Neuronal stem cell (in vitro differentiated cells): ENCODE measurements around the gene SLC12A6.

ENCODE experiments used
- DNase-seq: peaks from one replicate; pipeline ENCODE4 v3.0.0-alpha.2; 2013; ENCODE audit warnings: low spot score
- H2AFZ ChIP-seq: one replicate; pipeline ENCODE4 v1.6.1; 2013; ENCODE audit warnings: mild to moderate bottlenecking, low read length, inconsistent platforms
- H2AK5ac ChIP-seq: 2 replicates; pipeline ENCODE4 v1.6.1; 2013; ENCODE audit warnings: low read depth, mild to moderate bottlenecking, inconsistent platforms, low read length, moderate library complexity, mixed read lengths
- H2BK120ac ChIP-seq: 2 replicates; pipeline ENCODE4 v1.6.1; 2013; ENCODE audit warnings: low read depth, mild to moderate bottlenecking, inconsistent platforms, low read length, moderate library complexity, mixed read lengths
- H2BK12ac ChIP-seq: one replicate; pipeline ENCODE4 v1.6.1; 2013; ENCODE audit warnings: low read length, inconsistent platforms
- H2BK15ac ChIP-seq: 2 replicates; pipeline ENCODE4 v1.6.1; 2013; ENCODE audit warnings: mild to moderate bottlenecking, low read length, inconsistent platforms, mixed read lengths
- H2BK5ac ChIP-seq: one replicate; pipeline ENCODE4 v1.6.1; 2013; ENCODE audit warnings: inconsistent platforms, mild to moderate bottlenecking, low read length, moderate library complexity
- H3K14ac ChIP-seq: one replicate; pipeline ENCODE4 v1.6.1; 2013; ENCODE audit warnings: low read length, inconsistent platforms
- H3K18ac ChIP-seq: 2 replicates; pipeline ENCODE4 v1.6.1; 2013; ENCODE audit warnings: low read length, inconsistent platforms
- H3K23ac ChIP-seq: 2 replicates; pipeline ENCODE4 v1.6.1; 2013; ENCODE audit warnings: low read depth, mild to moderate bottlenecking, mixed read lengths, low read length, inconsistent platforms; ENCODE audit not compliant: poor library complexity
- H3K27ac ChIP-seq: replicated peaks from 3 replicates; pipeline ENCODE4 v1.5.1; 2013; ENCODE audit warnings: low read length, inconsistent platforms
- H3K27me3 ChIP-seq, 3 experiments: 2 replicates each; pipeline ENCODE4 v1.6.1; 2013; ENCODE audit warnings: low read length in 3 of 3, mild to moderate bottlenecking in 2 of 3, inconsistent platforms in 1 of 3, low read depth in 1 of 3, mixed read lengths in 1 of 3, moderate library complexity in 1 of 3; ENCODE audit not compliant: control insufficient read depth in 3 of 3, insufficient read depth in 3 of 3
- H3K36me3 ChIP-seq, 2 donors: replicated peaks in 1 of 2; 2 replicates each; pipeline ENCODE4 v1.6.1; 2013; ENCODE audit warnings: low read length in 2 of 2; ENCODE audit not compliant: control insufficient read depth in 2 of 2, insufficient read depth in 2 of 2
- H3K4ac ChIP-seq: 2 replicates; pipeline ENCODE4 v1.6.1; 2013; ENCODE audit warnings: inconsistent platforms, mild to moderate bottlenecking, low read length, moderate library complexity
- H3K4me1 ChIP-seq, 2 donors: 1 replicate in 1 of 2; 2 replicates in 1 of 2; pipeline ENCODE4 v1.6.1; 2013; ENCODE audit warnings: low read length in 2 of 2, low read depth in 1 of 2; ENCODE audit not compliant: control insufficient read depth in 2 of 2, insufficient read depth in 1 of 2
- H3K4me2 ChIP-seq: one replicate; pipeline ENCODE4 v1.6.1; 2013; ENCODE audit warnings: mild to moderate bottlenecking, low read length, inconsistent platforms; ENCODE audit not compliant: insufficient read depth, poor library complexity, severe bottlenecking
- H3K4me3 ChIP-seq, 2 donors: 2 replicates each; pipeline ENCODE4 v1.5.1; 2013; ENCODE audit warnings: low read length in 2 of 2, mild to moderate bottlenecking in 2 of 2, inconsistent platforms in 1 of 2, moderate library complexity in 1 of 2
- H3K79me1 ChIP-seq: one replicate; pipeline ENCODE4 v1.6.1; 2013; ENCODE audit warnings: low read depth, mild to moderate bottlenecking, inconsistent platforms, low read length, moderate library complexity
- H3K9ac ChIP-seq: one replicate; pipeline ENCODE4 v1.6.1; 2013; ENCODE audit warnings: mild to moderate bottlenecking, low read depth, low read length, inconsistent platforms; ENCODE audit not compliant: poor library complexity
- H3K9me3 ChIP-seq, 2 donors: replicated peaks in 1 of 2; 2 replicates each; pipeline versions ENCODE3 to v1.6.1; 2013; ENCODE audit warnings: low read length in 2 of 2, mild to moderate bottlenecking in 2 of 2, inconsistent platforms in 1 of 2, low read depth in 1 of 2, mixed read lengths in 1 of 2, moderate library complexity in 1 of 2; ENCODE audit not compliant: control insufficient read depth in 2 of 2, insufficient read depth in 1 of 2
- H4K8ac ChIP-seq: one replicate; pipeline ENCODE4 v1.6.1; 2013; ENCODE audit warnings: low read depth, mild to moderate bottlenecking, inconsistent platforms, low read length, moderate library complexity
- H4K91ac ChIP-seq: one replicate; pipeline ENCODE4 v1.6.1; 2013; ENCODE audit warnings: low read length, low read depth, mild to moderate bottlenecking, inconsistent platforms; ENCODE audit not compliant: poor library complexity
- WGBS, 2 donors: extraction: QIAGEN DNeasy Blood & Tissue Kit; methylation state at CpG; one replicate each; pipeline ENCODE4 v1.1.7; 2013; ENCODE audit warnings: missing lambda C conversion rate in 2 of 2, mixed read lengths in 1 of 2; ENCODE audit not compliant: insufficient read length in 2 of 2, insufficient replicate concordance in 1 of 2; ENCODE audit errors: extremely low coverage in 2 of 2; 5-methylcytosine and 5-hydroxymethylcytosine counted together

SLC12A6 gene

GRCh38 chr15:34297059-34297458 lies 40.5 kb downstream of the SLC12A6 start:
- H2AK5ac ChIP-seq = no peak overlapping the region
- H2AFZ ChIP-seq = no peak overlapping the region
- no peak overlapping the region for H2BK15ac ChIP-seq
- H3K18ac ChIP-seq = no peak overlapping the region
- no peaks in the 10 kb centered on the region for H3K4me1 ChIP-seq
- H3K4ac ChIP-seq = no peak overlapping the region
- H2BK12ac ChIP-seq = no peak overlapping the region
- H3K14ac ChIP-seq = no peak overlapping the region
- H2BK5ac ChIP-seq = no peak overlapping the region
- no peak overlapping the region for H3K4me3 ChIP-seq
- H3K36me3 ChIP-seq = no peaks in the 10 kb centered on the region
- H3K9me3 ChIP-seq = no peaks in the 10 kb centered on the region
- no peak for DNase-seq
- no peak overlapping the region for H4K91ac ChIP-seq
- H3K27ac ChIP-seq = no peak overlapping the region
- no peak overlapping the region for H3K23ac ChIP-seq
- no peaks in the 10 kb centered on the region for H3K79me1 ChIP-seq
- H3K27me3 ChIP-seq = no peaks in the 10 kb centered on the region
- H4K8ac ChIP-seq = no peak overlapping the region
- no peak overlapping the region for H3K9ac ChIP-seq
- WGBS, 2 donors = no CpG with 5 or more reads among the region's 1 CpG
- no peak overlapping the region for H3K4me2 ChIP-seq
- H2BK120ac ChIP-seq = no peak overlapping the region

GRCh38 chr15:34292621-34293020 lies 45.0 kb downstream of the SLC12A6 start:
- no peak overlapping the region for H3K14ac ChIP-seq
- no peaks in the 10 kb centered on the region for H3K79me1 ChIP-seq
- H2BK5ac ChIP-seq = no peak overlapping the region
- no peaks in the 10 kb centered on the region for H3K9me3 ChIP-seq
- H3K4me3 ChIP-seq = peak overlapping the region in 1 of 2 donors; percentile 63
- no peak overlapping the region for H2AFZ ChIP-seq
- no peak for DNase-seq
- no CpG with 5 or more reads among the region's 9 CpGs for WGBS, 2 donors
- no peak overlapping the region for H4K8ac ChIP-seq
- no peak overlapping the region for H2AK5ac ChIP-seq
- H3K27ac ChIP-seq = no peak overlapping the region
- no peak overlapping the region for H2BK120ac ChIP-seq
- H3K4ac ChIP-seq = no peak overlapping the region
- no peak overlapping the region for H4K91ac ChIP-seq
- H3K4me1 ChIP-seq = no peaks in the 10 kb centered on the region
- H2BK15ac ChIP-seq = no peak overlapping the region
- H3K23ac ChIP-seq = no peak overlapping the region
- H3K36me3 ChIP-seq = no peaks in the 10 kb centered on the region
- H3K27me3 ChIP-seq = no peaks in the 10 kb centered on the region
- no peak overlapping the region for H2BK12ac ChIP-seq
- no peak overlapping the region for H3K9ac ChIP-seq
- no peak overlapping the region for H3K4me2 ChIP-seq
- H3K18ac ChIP-seq = no peak overlapping the region

GRCh38 chr15:34284937-34285336 lies 52.6 kb downstream of the SLC12A6 start:
- Histone ChIP-seq H3K9me3 (no peaks in the 10 kb centered on the region), H4K91ac (no peak overlapping the region), H2AK5ac (no peak overlapping the region), H2AFZ (no peak overlapping the region), H2BK120ac (no peak overlapping the region), H3K4me2 (no peak overlapping the region), H3K36me3 (no peaks in the 10 kb centered on the region), H3K18ac (no peak overlapping the region), H2BK15ac (no peak overlapping the region), H3K27ac (no peak overlapping the region), H3K9ac (no peak overlapping the region), H3K4ac (no peak overlapping the region), H3K23ac (no peak overlapping the region), H3K27me3 (no peaks in the 10 kb centered on the region), H3K4me3 (no peak overlapping the region), H3K79me1 (no peaks in the 10 kb centered on the region), H2BK12ac (no peak overlapping the region), H3K14ac (no peak overlapping the region), H4K8ac (no peak overlapping the region), H2BK5ac (no peak overlapping the region), H3K4me1 (no peaks in the 10 kb centered on the region)
- DNase-seq = no peak
- no CpG with 5 or more reads among the region's 2 CpGs for WGBS, 2 donors

DNA sequence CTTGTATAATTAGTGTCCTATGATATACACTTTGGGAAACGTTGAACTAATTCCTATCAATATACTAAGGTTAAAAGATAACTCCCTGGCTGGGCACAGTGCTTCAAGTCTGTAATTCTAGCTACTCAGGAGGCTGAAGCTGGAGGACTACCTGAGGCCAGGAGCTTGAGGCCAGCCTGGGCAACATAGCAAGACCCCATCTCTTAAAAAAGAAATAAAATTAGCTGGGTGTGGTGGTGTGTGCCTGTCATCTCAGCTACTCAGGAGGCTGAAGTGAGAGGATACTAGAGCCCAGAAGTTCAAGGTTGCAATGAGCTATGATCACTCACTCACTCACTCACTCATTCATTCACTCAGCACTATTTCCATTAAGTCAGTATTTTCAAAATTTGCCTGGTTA lies 55.2 kb downstream of the SLC12A6 start:
- no CpG with 5 or more reads among the region's 1 CpG for WGBS, 2 donors
- Histone ChIP-seq H3K4me1 (no peaks in the 10 kb centered on the region), H2AK5ac (no peak overlapping the region), H3K4me3 (no peak overlapping the region), H4K8ac (no peak overlapping the region), H2BK12ac (no peak overlapping the region), H3K4ac (no peak overlapping the region), H3K4me2 (no peak overlapping the region), H3K27me3 (no peaks in the 10 kb centered on the region), H3K27ac (no peak overlapping the region), H3K9ac (no peak overlapping the region), H4K91ac (no peak overlapping the region), H3K79me1 (no peaks in the 10 kb centered on the region), H3K23ac (no peak overlapping the region), H2BK5ac (no peak overlapping the region), H3K18ac (no peak overlapping the region), H2BK120ac (no peak overlapping the region), H3K9me3 (no peaks in the 10 kb centered on the region), H2AFZ (no peak overlapping the region), H3K14ac (no peak overlapping the region), H3K36me3 (no peaks in the 10 kb centered on the region), H2BK15ac (no peak overlapping the region)
- no peak for DNase-seq
